Amniotic epithelial cell (primary cell): ENCODE results near the gene TOMM7.
"Not testable (repeated sequence)": the region's sequence is repeated elsewhere in the genome, so short reads cannot be mapped to it uniquely, and the experiment has no call there.

Source experiments
- DNase-seq: peaks from one replicate; pipeline ENCODE4 v3.0.0-alpha.2; 2010; ENCODE audit warnings: low read depth

The TOMM7 gene

DNA sequence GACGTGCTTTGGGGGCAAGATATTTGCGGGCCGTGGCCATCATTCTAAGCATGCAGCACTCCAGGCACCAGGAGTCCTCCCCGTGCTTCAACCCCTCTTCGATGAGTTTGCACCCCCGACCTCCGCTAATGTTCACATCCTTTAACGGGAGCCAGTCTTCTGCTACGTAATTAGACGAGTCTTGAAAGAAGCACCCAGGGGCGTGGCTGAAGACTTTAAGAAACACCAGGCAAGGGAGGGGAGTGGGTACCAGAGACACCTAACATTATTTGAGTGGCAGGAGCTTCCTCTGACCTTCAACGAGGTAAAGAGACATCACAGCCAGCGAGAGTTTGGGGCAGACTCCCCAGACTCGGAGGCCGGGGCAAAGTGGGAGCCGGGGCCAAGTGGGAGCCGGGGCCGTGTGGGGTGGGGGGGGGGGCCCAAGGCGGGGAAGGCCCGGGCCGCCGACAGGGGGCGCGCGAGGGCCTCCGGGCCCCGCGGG is 31.1 kb upstream of the TOMM7 start:
- DNase-seq = peak; percentile 36

DNA sequence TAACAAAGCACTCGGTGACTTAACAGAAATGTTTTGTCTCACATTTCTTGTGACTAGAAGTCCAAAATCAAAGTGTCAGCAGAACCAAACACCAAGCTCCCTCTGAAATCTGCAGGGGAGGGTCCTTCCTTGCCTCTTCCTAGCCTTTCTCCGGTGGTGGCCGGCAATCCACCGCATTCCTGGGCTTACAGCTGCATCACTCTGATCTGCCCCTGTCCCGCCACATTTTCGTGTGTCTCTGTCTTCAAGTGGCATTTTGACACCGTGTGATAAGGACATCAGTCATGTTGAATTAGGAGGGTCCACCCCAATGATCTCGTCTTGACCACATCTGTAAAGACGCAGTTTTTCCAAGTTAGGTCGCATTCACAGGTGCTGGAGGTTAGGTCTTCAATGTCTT is 30.5 kb upstream of the TOMM7 start:
- DNase-seq = no peak

DNA sequence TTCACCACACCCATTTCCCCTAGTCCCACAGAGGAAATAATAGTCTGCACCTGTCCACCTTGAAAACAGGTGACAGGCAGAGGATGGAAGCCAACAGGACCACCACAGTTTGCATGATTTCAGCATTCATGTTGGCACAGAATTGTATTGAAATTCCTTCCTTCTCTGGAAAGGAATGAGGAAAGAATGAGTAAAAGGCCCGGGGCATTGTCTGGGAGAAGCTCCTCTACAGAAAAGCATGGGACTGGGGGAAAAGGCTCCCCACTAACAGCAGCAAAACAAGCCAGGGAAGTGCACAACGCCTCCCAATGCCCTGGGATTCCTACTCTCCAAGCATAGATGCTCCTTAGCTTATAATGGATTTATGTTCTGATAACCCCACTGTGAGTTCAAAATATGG is 28.5 kb upstream of the TOMM7 start:
- no peak for DNase-seq

DNA sequence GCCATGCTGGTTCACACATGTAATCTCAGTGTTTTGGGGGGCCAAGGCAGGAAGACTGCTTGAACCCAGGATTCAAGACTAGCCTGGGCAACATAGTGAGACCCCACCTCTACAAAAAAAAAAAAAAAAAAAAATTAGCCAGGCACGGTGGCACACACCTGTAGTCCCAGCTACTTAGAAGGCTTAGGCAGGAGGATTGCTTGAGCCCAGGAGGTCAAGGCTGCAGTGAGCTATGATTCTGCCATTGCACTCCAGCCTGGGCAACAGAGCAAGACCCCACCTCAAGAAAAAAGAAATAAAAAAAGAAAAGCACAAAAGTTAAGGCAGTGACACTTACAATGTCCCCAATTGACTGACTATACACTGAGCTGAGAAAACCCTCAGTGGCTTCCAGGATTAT is 27.7 kb upstream of the TOMM7 start:
- DNase-seq = not testable (repeated sequence)

DNA sequence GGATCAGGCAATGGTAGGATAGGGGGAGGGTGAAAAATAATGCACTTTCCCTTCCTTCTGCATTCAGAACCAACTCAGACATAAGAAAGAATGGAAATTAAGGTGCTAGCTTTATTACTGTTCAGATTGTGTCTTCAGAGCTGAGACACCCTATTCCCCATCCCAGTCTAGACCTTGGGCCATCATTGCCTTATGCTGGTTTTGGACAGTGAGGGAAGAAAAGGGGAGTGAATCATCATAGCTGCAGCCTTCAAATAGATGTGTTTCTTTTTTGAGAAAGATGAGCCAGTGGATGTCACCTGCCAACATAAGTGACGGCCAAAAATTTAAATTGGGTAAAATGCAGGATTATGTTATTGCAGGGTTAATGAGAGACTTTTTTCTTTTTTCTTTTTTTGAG is 27.0 kb upstream of the TOMM7 start:
- DNase-seq = no peak

DNA sequence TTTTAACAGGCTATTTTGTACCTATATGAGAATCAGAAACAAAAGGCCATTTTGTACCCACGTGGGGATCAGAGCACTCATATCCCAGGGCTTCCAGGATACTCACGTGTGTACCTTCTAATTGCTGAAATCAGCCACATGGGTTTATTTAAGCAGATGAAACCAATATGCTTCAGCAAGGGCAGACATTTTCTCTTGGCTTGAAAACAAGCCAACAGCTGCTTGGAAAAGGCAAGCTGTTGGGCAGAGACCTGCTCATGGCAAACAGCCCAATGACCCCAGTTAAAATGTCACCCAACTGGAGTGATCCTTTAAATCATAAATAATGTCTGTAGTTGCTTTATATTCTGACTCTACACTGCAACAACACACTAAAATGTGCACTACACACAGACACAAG is 26.5 kb upstream of the TOMM7 start:
- no peak for DNase-seq

DNA sequence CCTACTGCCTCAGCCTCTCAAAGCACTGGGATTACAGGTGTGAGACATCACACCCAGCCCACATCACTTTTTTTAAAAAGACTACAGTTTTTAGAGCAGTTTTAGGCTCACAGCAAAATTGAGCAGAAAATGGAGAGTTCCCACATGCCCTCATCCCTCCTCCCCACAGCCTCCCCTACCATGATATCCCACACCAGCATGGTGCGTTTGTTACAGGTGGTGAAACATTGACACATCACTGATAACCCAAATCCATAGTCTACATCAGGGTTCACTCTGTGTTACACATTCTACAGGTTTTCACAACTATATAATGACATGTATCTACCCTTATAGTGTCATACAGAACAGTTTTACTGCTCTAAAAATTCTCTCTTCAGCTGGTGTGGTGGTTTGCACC is 24.3 kb upstream of the TOMM7 start:
- DNase-seq = no peak

DNA sequence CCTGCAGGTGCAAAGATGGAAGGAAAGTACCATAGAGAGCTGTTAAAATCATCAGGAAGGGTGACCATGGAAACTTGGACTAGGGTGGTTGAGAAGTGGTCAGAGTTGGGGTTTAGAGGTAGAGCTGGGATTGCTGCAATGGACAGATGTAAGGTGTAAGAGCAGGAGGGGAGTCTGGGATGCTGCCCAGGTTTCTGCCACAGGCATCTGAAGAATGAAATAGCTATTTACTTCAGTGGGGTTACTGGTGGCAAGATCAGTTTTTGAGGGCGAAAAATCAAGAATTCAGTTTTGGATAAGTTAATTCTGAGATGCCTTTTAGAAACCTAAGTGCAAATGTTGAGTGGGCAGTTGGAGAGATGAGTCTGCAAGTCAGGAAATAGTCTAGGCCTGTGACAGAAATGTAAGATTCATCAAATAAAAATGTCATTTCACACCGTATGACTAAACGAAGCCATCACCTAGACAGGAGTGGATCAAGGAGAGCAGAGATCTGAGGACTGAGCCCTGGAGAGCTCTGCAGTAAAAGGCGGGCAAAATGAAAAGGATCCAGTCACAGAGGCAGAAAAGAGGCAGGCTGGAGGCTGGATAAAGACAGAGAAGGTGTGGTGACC is 22.7 kb upstream of the TOMM7 start:
- DNase-seq = no peak

DNA sequence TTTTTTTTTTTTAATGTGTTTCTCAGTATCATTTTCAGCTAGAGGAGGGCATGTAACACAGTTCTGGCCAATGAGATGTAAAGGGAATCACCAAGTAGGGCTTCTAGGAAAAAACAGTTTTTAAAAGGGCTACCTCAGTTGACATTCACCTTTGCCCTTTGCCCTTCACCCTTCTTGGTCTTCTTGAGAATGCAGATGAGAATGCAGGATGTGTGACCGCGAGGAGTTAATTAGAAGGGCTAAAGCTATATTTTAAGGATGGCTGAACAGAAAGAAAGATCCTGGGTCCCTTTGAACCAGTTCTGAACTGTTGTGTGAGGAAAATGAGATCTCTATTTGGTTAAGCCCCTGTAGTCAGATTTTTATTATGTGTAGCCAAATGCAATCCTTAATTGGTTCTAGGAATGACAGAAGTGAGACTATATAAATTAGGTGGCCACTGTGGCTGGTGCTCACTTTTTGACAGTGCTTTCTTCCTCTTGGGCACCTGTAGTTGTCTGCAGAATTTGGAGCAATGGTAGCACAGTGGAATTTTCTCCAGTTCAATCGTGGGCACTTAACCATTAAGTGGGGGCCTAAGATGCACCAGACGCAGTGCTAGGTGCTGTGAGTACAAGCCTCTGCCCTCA is 21.1 kb upstream of the TOMM7 start:
- no peak for DNase-seq

DNA sequence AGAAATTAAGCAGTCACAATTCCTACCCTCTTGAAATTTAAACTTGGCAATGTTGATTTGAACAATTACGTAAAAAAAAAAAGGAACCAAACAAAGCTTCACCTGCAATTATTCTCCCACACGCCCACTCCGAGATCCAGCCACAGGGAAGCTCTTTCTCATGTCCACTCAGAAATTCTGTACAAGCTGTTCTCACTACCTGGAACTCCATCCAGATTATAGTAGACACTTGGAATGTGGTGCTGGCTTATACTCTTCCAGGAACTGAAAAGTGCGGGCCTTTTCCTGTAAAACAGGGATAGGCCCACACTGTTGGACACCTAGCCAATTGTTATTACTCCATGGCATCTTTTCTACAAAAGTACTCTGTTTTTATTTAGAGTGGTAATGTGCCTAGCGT is 20.3 kb upstream of the TOMM7 start:
- DNase-seq = no peak

DNA sequence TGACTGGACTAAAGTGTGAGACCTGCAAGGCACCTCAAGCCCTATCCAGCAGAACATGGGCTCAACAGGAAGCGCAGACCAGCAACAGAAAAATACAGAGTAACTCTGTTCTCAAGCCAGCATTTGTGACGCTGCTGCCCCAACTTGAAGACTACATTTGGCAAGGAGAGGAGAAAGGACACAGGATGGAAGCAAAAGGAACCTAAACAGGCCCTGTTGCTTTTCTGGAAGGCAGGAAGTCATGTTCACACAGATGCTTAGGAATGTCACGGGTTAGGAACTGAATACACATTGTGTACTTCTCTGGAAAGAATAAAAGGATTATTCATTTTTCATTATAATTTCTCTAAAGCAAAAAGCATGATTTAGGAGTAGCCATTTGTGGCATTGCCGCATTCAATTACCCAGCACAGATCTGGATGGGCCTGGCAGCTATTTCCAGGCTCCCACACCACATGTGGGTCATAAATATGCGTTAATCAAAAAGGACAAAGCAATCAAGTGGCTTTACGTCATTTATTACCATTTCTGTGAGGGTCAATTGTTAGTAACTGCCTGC is 19.8 kb upstream of the TOMM7 start:
- no peak for DNase-seq

DNA sequence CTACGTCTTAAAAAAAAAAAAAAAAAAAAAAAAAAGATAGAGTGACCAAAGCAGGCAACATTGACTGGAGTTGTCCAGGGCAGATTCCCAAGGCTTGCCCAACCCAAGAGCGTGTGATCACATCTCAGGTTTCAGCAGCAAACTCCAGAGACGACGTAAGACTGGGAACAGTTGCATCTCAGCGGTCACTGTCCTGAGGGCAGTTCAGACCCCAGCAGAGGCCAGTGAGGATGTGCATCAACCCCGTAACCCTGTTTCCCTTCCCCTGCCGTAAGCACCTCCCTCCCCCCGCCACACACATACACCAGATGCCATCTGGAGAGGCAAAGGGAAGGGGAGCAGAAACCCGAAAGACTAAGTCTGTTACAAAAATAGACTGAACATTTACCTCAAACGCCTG is 19.3 kb upstream of the TOMM7 start:
- DNase-seq = peak; percentile 24

DNA sequence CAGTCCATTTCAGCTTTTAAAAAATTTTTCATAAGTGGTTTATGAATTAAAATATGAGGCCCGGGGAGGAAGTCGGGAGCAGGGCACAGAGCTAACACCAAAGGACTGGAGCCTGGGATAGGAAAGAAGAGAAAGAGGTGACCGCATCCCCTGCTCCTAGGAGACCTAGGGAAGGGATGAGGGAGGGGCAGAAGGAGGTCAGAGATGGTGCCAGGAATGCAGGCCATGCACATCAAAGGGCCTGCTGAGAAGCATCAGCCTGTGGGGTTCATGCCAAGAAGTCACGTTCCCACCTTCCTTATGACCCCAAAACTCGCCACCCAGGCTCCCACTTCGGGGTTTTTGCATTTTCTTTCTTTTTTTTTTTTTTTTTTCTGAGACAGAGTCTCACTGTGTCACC is 14.7 kb upstream of the TOMM7 start:
- DNase-seq = no peak

DNA sequence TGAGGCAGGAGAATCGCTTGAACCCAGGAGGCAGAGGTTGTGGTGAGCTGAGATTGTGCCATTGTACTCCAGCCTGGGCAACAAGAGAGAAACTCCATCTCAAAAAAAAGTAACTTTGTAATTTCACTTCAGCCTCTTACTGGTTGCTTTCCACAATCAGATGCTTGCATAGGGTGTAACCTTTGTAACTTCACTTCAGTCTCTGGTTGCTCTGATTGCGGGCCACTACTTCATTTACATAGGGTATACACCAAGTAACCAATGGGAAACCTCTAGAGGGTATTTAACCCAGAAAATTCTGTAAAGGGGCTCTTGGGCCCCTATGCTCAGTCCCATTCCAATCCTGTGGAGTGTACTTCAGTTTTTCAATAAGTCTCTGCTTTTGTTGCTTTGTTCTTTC is 13.9 kb upstream of the TOMM7 start:
- not testable (repeated sequence) for DNase-seq

DNA sequence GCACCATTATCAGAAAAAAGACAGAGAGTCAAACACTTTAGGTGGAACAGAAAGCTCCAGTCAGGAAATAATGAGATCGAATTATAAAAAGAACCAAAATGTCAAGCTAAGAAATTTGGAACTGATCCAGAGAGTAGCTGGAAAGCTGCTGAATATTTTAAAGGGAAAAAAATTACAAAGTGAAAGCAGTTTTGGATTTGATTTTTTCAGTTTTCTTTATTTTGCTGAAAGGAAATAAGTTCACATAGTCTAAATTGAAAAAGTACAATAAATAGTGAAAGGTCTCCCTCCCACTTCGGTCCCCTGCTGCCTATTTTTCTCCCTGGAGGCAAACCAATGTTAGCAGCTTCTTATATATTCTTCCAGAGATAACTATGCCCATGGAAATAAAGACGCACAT is 11.3 kb upstream of the TOMM7 start:
- no peak for DNase-seq

DNA sequence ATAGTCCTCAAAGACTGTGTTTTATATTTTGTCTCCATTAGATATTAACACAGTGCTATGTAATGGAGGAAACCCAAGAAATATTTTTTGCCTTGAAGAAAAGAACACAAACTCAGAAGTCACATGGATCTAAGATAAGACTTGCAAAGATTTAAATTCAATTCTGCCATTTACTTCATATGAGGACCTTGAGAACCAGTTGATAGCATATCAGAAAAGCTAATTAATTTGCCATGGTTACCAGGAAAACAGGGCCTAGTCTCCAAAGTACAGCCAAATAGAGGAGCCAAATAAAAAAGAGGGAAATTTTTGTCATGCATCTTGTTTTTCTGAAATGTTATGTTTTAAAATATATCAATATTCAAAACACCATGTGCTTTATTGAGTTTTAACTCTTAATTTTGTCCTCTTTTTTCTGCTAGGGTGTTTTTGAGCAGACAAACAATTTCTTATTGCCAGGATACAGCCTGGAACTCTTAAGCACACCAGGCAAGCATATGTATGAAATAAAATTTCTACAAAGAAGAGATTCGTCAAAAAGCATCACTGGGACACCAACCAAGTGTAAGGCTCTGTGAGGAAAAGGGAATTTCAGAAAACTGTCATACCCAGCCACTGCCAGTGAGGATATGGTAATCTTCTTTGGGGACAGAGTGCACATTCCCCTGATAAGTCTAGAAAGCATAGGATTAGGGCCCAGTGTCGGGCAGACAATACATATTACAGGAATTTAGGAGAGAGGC is 10.6 kb upstream of the TOMM7 start:
- no peak for DNase-seq

DNA sequence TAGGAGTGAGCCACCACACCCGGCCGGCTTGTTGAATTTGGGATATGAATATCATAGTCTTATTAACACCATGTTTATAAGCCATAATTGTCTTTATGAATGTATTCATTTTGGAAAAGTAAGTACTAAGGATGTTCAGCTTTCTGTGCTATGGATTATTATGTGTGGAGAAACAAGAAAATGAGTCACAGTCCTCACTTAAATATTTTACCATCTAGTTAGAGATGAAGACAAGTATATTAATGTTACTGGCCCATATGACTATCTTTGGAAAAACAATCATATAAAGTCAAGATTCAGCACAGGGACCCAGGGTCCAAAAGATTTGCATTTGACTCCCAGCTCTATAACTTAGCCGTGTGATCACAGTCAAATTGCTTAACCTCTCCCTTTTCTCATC is 9.8 kb upstream of the TOMM7 start:
- no peak for DNase-seq

DNA sequence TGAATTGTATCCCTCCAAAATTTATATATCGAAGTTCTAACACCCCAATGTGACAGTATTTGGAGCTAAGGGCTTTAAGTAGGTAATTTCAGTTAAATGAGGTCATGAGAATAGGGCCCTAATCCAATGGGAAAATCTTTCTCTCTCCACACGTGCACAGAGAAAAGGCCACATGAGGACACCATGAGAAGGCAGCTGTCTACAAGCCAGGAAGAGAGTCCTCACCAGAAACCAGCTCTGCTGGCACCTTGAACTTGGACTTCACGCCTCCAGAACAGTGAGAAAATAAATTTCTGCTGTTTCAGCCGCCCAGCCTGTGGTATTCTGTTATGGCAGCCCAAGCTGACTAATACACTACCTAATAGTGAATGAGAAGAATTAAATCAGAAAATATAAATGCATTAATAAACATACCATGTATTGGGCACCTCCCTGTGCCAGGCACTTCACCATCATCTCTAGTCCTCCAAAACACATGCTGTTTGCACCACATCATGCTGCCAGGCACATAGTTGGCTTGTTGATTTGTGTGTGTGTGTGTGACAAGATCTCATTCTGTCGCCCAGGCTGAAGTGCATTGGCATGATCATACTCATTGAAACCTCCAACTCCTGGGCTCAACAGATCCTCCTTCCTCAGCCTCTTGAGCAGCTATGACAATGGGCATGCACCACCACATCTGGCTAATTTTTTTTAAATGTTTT is 9.1 kb upstream of the TOMM7 start:
- DNase-seq = no peak

DNA sequence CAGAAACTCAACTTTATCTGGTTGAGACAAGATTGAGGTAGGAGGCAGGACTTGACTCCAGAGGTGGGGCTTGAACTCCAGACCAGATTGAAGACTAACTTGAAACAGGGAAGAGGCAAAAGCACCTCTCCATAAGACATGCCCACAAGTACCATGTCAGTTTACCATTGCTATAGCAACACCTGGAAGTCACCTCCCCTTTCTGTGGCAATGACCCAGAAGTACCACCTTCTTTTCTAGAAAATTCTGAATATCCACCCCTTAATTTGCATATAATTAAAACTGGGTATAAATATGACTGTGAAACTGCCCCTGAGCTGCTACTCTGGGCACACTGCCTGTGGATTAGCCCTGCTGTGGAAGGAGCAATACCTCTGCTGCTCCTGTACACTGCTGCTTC is 4.9 kb upstream of the TOMM7 start:
- no peak for DNase-seq

DNA sequence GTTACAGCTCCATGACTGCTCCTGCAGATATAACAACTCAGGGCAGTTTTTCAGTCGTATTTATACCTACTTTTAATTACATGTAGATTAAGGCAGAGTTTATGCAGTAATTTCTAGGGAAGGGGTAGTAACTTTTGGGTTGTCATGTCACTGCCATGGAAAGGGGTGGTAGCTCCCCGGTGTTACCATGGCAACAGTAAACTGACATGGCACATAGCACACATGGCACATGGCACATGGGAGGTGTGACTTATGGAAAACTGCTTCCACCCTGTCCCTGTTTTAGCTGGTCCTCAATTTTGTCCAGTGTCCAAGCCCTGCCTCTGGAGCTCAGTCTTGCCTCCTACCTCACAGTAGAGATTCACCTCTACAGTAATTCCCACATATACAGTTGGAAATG is 3.9 kb upstream of the TOMM7 start:
- DNase-seq = no peak

DNA sequence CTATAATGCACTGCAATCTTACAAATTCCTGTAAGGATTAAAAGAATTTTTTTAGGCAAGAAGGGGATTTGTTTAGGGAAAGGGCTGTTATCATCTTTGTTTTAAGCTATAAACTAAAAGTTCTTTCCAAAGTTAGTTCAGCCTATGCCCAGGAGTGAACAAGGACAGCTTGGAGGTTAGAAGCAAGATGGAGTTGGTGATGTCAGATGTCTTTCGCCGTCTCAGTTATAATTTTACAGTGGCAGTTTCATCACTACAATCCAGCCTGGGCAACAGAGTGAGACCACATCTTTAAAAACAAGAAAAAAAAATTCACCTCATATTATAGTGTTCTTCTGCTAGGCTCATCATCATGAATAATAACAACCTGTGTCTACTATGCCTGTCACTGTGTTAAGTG is 2.1 kb upstream of the TOMM7 start:
- DNase-seq = no peak

DNA sequence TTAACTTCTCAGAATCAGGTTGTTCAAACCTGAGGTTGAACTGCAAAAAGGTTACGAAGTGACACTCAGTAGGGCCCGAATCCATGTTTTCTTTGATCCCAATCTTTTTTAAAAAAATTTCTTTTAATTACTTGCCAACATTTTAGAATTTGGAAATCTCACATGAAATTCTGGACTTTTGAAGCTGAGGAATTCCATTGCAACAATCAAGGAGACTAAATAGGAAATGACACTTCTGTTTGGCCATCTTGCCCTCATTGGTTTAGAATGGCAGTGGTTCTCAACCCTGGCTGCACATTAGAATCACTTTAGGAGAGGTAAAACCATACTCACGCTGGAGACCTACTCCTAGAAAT is 471 bp upstream of the TOMM7 start:
- DNase-seq = no peak
